Ecto neural progenitor cell (in vitro differentiated cells): Measurements from ENCODE around the gene NCSTN.

Source experiments
- DNase-seq: peaks from one replicate; pipeline ENCODE4 v3.0.0-alpha.2; 2018; ENCODE audit warnings: low spot score

NCSTN gene

GRCh38 chr1:160342953-160343869 is at the start of gene NCSTN, which contains the start of gene COPA:
Gene NCSTN (plus strand): TSS chr1:160343383. CDS start chr1:160343397, 14 bp downstream.
Gene COPA (minus strand): TSS chr1:160343250. CDS start chr1:160343170, 80 bp downstream.
- peak; percentile 95 for DNase-seq

GRCh38 chr1:160296036-160296435 is 47.1 kb upstream of the NCSTN start:
- DNase-seq, result no peak

DNA sequence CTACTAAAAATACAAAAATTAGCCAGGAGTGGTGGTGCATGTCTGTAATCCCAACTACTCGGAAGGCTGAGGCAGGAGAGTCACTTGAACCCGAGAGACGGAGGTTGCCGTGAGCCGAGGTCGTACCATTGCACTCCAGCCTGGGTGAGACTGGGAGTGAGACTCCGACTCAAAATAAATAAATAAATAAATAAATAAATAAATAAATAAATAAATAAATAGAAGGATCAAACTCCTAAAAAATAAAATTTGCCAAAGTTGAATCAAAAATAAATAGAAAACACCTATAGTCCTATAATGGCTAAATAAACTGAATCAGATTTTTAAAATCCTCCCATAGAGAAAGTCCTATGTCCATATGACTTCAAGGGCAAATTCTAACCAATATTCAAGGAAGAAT is 43.0 kb upstream of the NCSTN start:
- no peak for DNase-seq

GRCh38 chr1:160307118-160307791 is 35.9 kb upstream of the NCSTN start:
- no peak for DNase-seq

- DNase-seq, result no peak
Observed at GRCh38 chr1:160308451-160309184, 34.6 kb upstream of the NCSTN start.

- no peak for DNase-seq
Observed at GRCh38 chr1:160309185-160309557, 34.0 kb upstream of the NCSTN start.

GRCh38 chr1:160309571-160309970 is 33.6 kb upstream of the NCSTN start:
- no peak for DNase-seq

DNA sequence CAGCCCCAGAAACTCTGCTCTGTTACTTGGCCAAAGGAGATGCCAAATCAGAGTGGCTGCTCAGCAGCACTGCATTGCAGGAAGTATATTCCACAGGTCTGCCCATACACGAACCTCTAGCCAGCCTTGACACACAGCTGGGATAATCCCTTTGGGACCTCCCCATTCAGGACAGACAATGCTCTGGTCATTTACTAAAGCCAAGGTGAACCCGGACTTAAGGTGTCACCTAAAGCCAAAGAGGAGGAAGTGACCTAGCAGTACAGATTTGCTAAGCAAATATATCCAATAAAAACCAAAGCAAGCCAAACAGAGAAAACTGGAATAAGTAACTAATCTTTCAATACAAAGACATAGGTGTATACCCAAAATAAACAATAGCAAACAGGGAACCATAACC is 27.8 kb upstream of the NCSTN start:
- no peak for DNase-seq

GRCh38 chr1:160322831-160323230 is 20.4 kb upstream of the NCSTN start:
- DNase-seq, result no peak

DNA sequence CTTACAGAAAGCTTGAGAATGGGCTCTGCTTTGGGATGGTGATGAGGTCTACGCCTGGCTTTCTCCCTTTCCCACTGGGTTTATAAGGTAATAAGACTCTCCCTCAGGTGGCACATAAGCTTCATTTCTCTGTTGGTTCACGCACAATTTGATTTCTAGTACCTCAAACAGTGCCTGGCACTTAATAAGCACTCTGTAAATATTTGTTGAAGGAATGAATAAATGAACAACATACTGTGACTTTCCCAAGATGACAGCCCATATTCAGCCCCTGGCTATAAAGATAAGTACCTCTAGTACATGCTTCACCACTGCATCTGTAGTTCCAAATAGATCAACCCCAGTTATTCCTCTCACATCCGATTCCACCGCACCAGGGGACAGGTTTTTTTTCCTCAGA is 17.9 kb upstream of the NCSTN start:
- DNase-seq, result no peak

DNA sequence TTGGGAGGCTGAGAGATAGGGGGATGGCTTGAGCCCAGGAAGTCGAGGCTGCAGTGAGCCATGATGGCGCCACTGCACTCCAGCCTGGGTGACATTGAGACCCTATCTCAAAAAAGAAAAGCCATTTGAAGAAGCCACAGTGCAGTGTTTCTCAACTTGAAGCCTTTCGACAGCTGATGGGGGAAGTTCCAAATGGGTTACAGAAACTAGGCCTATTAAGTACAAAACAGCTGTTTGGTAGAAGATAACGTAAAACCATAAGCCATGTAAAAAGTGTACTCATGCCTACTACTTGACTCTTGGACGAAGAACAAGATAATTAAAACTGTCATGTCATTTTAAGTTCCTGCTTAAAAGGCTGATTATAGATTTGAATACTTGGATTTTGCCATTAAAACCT is 16.8 kb upstream of the NCSTN start:
- DNase-seq, result no peak

DNA sequence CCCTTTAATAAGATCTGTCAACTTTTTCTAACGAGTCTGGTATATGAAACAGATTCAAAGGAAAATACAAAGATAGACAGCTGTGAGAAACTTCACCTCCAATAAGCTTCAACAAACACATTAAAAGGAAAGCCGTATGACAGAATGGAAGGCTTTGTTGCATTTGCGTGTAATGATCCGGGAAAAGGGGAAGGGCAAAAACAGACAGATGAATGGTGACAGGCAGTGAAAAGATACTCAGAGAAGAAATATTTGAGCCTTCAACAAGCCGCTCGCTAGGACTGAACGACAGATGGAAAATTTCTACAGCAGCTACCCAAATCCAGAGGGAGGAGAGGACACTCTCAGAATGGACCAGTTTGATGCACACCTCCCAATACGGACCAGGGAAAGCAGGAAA is 15.0 kb upstream of the NCSTN start:
- no peak for DNase-seq

DNA sequence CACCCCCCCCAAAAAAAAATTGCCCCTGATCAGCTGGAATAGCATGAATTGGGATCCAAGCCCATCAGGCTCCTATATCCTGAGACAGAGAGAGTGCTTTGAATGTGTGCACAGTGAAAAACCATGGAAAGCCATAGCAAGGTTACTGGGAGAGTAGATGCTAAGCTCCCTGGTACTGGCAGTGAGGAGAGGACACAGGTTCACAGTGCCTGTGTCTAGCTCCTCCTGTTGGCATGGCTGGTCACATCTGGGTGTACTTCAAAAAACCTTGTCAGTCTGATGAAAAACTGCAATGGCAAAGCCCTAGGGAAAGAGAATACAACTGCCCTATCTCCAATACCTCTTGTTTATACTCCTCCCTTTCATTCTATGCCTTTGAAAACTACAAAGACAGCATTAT is 13.1 kb upstream of the NCSTN start:
- DNase-seq, result no peak

- no peak for DNase-seq
Observed at GRCh38 chr1:160332516-160332915, 10.7 kb upstream of the NCSTN start.

DNA sequence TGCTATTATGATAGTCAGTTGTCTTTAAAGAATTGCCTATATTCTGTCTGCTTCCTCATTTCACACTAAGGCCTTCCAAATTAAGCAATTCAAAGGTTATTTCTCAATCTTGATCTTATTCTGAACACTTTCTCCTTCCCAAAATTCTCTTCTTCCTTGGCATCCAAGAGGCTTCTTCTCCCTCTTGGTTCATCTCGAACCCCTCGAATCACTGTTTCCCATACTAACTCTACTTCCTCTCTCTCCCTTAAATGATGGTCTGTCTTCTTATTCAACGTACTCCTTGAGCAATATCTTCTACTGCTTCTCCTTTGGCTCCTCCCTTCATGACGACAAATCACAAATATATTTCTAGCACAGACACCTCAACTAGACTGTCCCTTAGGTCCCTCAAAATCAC is 4.6 kb upstream of the NCSTN start:
- no peak for DNase-seq

DNA sequence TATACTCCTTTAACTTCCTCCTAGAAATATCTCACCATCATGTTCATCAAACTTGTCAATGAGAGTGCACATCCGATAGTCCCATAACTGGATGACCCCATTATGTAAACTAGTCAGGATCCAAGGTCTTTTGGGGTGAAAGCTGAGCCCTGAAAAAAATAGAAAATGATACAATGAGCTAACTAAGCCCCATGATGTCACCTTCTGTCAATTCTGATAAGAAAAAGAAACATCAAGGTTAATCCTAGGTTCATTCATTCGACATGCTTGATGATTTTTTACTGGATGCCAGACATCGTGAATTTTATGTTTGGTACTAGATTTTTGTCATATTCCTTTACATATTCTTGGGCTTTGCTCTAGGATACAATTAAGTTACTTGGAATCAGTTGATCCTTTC is 3.0 kb upstream of the NCSTN start:
- no peak for DNase-seq

GRCh38 chr1:160340866-160341265 is 2.3 kb upstream of the NCSTN start:
- no peak for DNase-seq

- DNase-seq, result no peak
Observed at GRCh38 chr1:160342526-160342925, 657 bp upstream of the NCSTN start.

DNA sequence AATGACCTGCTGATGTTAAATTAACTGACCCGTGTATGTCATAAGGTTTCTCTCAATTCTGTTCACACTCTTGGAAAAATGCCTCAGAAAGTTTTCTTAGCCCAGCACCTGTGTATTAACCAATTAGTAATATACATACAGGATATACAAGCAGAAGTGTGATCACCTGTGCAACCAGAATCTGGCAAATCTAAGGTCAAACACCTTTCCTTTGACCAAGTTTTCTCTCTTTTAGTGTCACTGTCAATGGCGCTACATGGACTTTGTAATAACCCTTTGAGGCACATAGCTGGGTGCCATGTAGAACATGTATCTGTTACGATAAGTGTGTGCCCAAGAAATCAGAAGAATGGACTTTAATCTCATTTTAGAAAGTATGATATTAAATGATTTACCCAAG is 1.1 kb downstream of the NCSTN start:
- DNase-seq, result no peak

GRCh38 chr1:160344936-160345335 is 1.8 kb downstream of the NCSTN start:
- no peak for DNase-seq

DNA sequence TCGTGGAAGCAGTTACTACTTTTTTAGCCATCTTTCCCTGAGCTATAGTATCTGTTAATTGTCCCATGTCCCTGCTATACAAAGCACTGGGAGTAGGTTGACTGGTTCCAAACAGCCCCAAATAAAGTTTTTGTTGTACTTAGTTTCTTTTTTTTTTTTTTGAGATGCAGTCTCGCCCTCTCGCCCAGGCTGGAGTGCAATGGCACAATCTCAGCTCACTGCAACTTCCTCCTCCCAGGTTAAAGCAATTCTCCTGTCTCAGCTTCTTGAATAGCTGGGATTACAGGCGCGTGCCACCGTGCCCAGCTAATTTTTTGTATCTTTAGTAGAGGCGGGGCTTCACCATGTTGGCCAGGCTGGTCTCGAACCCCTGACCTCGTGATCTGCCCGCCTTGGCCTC is 3.3 kb downstream of the NCSTN start:
- DNase-seq, result no peak

DNA sequence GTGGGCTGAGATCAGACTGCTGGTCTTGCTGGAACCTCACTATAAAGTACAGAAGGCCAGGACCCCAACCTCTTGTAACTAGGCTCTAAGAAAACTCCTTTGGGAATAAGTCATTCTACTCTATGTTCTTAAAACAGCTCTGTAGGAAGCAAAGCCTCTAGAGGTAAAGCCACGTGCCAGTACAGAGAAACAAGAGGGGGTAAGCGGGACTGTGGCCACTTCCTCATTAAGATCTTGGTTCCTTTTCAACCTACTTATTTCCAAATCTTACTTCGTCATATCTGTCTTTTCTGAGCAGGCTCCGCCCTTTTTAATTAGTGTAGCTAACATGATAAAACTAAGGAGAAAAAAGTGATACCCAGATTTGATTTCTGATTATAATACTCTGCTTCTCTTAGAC is 3.8 kb downstream of the NCSTN start:
- DNase-seq, result no peak

DNA sequence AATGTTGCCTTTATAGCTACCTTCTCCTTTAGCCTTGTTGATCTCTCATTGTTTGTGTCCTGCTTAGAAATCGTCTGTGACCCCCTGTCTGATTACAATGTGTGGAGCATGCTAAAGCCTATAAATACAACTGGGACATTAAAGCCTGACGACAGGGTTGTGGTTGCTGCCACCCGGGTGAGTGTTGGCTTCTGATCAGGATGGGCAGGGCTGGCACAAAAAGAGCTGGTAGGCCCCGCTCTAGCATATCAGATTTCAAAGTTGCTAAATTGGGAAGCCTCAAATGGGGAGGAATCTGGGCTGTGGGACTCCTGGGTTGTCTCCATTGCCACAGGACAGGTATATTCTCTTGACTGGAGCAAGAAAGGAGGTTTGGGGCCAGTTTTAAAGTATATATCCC is 8.4 kb downstream of the NCSTN start:
- DNase-seq, result no peak
